ENCODE measurements around the gene CLNS1A.
"Not testable (repeated sequence)": the region's sequence is repeated elsewhere in the genome, so short reads cannot be mapped to it uniquely, and the experiment has no call there.

The CLNS1A gene

GRCh38 chr11:77637345-77638165 lies at the start of gene CLNS1A:
CLNS1A (minus strand) TSS chr11:77637794; CDS start chr11:77637714, 80 bp downstream.
- peak; percentile 81 for DNase-seq (ENCODE audit: low spot score)

- no peak for DNase-seq (ENCODE audit: low spot score)
Observed at GRCh38 chr11:77687088-77687487, 49.5 kb upstream of the CLNS1A start.

- DNase-seq (ENCODE audit: low spot score) = no peak
Observed at GRCh38 chr11:77677138-77677537, 39.5 kb upstream of the CLNS1A start.

GRCh38 chr11:77672264-77672663 lies 34.7 kb upstream of the CLNS1A start:
- DNase-seq (ENCODE audit: low spot score) = no peak

- DNase-seq (ENCODE audit: low spot score) = no peak
Observed at GRCh38 chr11:77669848-77670511, 32.4 kb upstream of the CLNS1A start.

- DNase-seq (ENCODE audit: low spot score) = no peak
Observed at GRCh38 chr11:77668760-77669159, 31.2 kb upstream of the CLNS1A start.

GRCh38 chr11:77665240-77665965 lies 27.8 kb upstream of the CLNS1A start:
- no peak for DNase-seq (ENCODE audit: low spot score)

- no peak for DNase-seq (ENCODE audit: low spot score)
Observed at GRCh38 chr11:77661670-77662069, 24.1 kb upstream of the CLNS1A start.

- DNase-seq (ENCODE audit: low spot score) = no peak
Observed at GRCh38 chr11:77660947-77661346, 23.4 kb upstream of the CLNS1A start.

- no peak for DNase-seq (ENCODE audit: low spot score)
Observed at GRCh38 chr11:77658213-77659013, 20.8 kb upstream of the CLNS1A start.

- no peak for DNase-seq (ENCODE audit: low spot score)
Observed at GRCh38 chr11:77656362-77656761, 18.8 kb upstream of the CLNS1A start.

GRCh38 chr11:77654770-77655434 lies 17.3 kb upstream of the CLNS1A start:
- DNase-seq (ENCODE audit: low spot score) = no peak

- no peak for DNase-seq (ENCODE audit: low spot score)
Observed at GRCh38 chr11:77650123-77650522, 12.5 kb upstream of the CLNS1A start.

GRCh38 chr11:77647654-77648305 lies 10.2 kb upstream of the CLNS1A start:
- DNase-seq (ENCODE audit: low spot score) = no peak

- DNase-seq (ENCODE audit: low spot score) = no peak
Observed at GRCh38 chr11:77644887-77645286, 7.3 kb upstream of the CLNS1A start.

- DNase-seq (ENCODE audit: low spot score) = no peak
Observed at GRCh38 chr11:77642228-77642627, 4.6 kb upstream of the CLNS1A start.

GRCh38 chr11:77636731-77637344 lies 756 bp downstream of the CLNS1A start:
- no peak for DNase-seq (ENCODE audit: low spot score)

- DNase-seq (ENCODE audit: low spot score) = not testable (repeated sequence)
Observed at GRCh38 chr11:77633926-77634325, 3.7 kb downstream of the CLNS1A start.

- no peak for DNase-seq (ENCODE audit: low spot score)
Observed at GRCh38 chr11:77630157-77630710, 7.4 kb downstream of the CLNS1A start.

- peak; percentile 37 for DNase-seq (ENCODE audit: low spot score)
Observed at GRCh38 chr11:77619576-77620198, 17.9 kb downstream of the CLNS1A start.

Measured in CD4-positive, alpha-beta T cell treated with Interleukin-6 at 100 ng/mL for 8 hours (primary cell).